Lower lobe of right lung (tissue), 2 donors: ENCODE results near the gene DCST2. TPM values are rescaled to one million over a fixed set of nuclear protein-coding genes. Genes with fewer than 3 reads are reported as not detected.

ENCODE experiments used
- ATAC-seq, 2 donors: fragments of 200-7000 bp; cut with Tn5 transposase; one replicate each; pipeline ENCODE4 v1.9.1; 2020 to 2022; ENCODE audit warnings: mild to moderate bottlenecking in 2 of 2, moderate library complexity in 2 of 2
- DNase-seq: peaks from one replicate; pipeline ENCODE4 v3.0.0-alpha.2; 2020
- H3K27ac ChIP-seq: fragments of 200-600 bp; one replicate; pipeline ENCODE4 v1.8.0; 2022
- H3K27me3 ChIP-seq: fragments of 200-600 bp; one replicate; pipeline ENCODE4 v1.8.0; 2022; ENCODE audit warnings: low read depth
- H3K36me3 ChIP-seq: fragments of 200-600 bp; one replicate; pipeline ENCODE4 v1.8.0; 2022; ENCODE audit warnings: mild to moderate bottlenecking
- H3K4me1 ChIP-seq: fragments of 200-600 bp; one replicate; pipeline ENCODE4 v1.8.0; 2022
- H3K4me3 ChIP-seq: fragments of 200-600 bp; one replicate; pipeline ENCODE4 v1.8.0; 2022; ENCODE audit warnings: mild to moderate bottlenecking
- H3K9me3 ChIP-seq: fragments of 200-600 bp; one replicate; pipeline ENCODE4 v1.8.0; 2022
- intact Hi-C: fragments of 100-400 bp; cut with DNase I; formaldehyde crosslinking; loops from one replicate; pipeline ENCODE4 v1.11.0; 2022
- total RNA-seq: library from RNA; stranded (reverse); fragmentation: NEBNext Ultra II Directional; extraction: Animal tissue kit (Norgen Biotek cat#: 25700); gene quantifications from one replicate; pipeline ENCODE4 v1.2.1, GENCODE V29; 2021
- TF ChIP-seq, protein P1 (sequence below): fragments of 200-600 bp; IDR thresholded peaks from one replicate; pipeline ENCODE4 v1.8.0; 2022; ENCODE audit warnings: antibody characterized with exemption, mild to moderate bottlenecking
- donor health status: DM: no; HTN: yes; CAD: no; lungs with severe emphysema.

Gene DCST2
- total RNA-seq, 1 donor from 2014 or later = 1.4 TPM

DNA sequence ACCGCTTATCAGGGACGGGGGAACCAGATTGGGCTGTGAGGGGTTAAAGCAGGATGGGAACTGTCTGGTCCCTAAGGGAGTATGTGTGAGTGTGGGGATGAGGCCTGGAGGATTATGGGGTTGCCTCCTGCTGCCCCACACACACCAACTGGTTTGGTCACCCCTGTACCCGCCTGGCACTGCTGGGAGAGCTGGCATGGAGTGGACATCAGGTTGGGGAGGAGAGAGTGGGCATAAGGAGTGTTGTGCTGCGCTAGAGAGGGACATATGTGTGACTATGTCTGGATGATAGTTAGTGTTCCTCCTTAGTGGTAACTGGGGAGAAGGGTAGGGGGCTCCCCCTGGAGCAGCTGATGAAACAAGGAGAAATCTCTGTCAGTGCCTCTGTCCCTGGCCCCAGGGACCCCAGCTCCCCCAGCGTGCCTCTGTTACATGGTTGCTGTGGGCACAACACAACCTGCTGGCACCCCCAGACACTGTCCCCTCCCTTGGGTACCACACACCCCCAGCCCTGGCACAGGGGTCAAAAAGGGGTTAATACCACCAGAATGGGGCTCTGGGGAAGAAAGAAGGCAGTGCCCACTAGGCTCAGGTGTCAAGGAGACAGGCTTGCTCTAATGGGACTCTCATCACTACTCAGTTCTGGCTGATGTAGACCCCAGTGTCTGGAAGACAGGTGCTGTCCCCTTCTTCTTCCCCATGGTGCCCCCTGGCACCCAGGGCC, 29.1 kb downstream of the DCST2 start:
- ATAC-seq (no peak), DNase-seq (no peak)
- Histone ChIP-seq H3K36me3 (no peaks in the 10 kb centered on the region), H3K4me1 (peaks cover 62% of the 10 kb centered on the region), H3K27ac (peak overlapping the region; percentile 91), H3K27me3 (no peaks in the 10 kb centered on the region), H3K9me3 (no peaks in the 10 kb centered on the region), H3K4me3 (peak overlapping the region; percentile 97)
- TF ChIP-seq, protein P1, sequence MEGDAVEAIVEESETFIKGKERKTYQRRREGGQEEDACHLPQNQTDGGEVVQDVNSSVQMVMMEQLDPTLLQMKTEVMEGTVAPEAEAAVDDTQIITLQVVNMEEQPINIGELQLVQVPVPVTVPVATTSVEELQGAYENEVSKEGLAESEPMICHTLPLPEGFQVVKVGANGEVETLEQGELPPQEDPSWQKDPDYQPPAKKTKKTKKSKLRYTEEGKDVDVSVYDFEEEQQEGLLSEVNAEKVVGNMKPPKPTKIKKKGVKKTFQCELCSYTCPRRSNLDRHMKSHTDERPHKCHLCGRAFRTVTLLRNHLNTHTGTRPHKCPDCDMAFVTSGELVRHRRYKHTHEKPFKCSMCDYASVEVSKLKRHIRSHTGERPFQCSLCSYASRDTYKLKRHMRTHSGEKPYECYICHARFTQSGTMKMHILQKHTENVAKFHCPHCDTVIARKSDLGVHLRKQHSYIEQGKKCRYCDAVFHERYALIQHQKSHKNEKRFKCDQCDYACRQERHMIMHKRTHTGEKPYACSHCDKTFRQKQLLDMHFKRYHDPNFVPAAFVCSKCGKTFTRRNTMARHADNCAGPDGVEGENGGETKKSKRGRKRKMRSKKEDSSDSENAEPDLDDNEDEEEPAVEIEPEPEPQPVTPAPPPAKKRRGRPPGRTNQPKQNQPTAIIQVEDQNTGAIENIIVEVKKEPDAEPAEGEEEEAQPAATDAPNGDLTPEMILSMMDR = no peak
- intact Hi-C loops = no loop called here

- Histone ChIP-seq H3K27ac (peak overlapping the region; percentile 91), H3K36me3 (no peaks in the 10 kb centered on the region), H3K27me3 (no peaks in the 10 kb centered on the region), H3K9me3 (no peaks in the 10 kb centered on the region), H3K4me1 (peaks cover 62% of the 10 kb centered on the region), H3K4me3 (peak overlapping the region; percentile 97)
- TF ChIP-seq, protein P1 = no peak
- peak; percentile 78 for DNase-seq
- intact Hi-C loops = no loop called here
- ATAC-seq = no peak
Measured at GRCh38 chr1:155003766-155004351, 29.7 kb downstream of the DCST2 start.

DNA sequence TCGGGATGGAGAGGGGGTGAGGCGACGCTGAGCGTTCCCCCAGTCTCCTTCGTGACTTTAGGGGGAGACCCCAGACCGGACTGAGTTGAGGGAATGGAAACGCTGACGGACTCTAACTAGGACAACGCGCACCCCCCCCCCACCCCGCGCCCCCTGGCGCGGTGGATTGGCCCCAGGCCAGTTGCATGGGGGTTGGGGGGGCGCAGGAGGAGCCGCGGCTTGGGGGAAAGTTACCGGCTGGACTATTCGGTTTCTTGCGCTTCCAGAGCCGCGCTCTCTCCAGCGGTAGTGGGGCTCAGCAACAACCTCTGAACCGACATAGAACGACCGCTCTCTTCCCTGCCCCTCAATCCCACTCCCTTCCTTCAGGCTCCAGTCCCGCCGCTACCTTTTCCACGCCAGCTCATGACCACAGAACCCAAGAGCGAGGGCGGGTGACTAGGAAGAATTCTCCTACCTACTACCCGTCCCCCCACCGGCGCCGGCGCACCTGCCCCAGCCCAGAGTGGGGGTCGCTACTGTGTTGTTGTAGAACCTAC, 30.3 kb downstream of the DCST2 start:
- intact Hi-C loops = no loop called here
- H3K4me1 ChIP-seq = peaks cover 60% of the 10 kb centered on the region

DNA sequence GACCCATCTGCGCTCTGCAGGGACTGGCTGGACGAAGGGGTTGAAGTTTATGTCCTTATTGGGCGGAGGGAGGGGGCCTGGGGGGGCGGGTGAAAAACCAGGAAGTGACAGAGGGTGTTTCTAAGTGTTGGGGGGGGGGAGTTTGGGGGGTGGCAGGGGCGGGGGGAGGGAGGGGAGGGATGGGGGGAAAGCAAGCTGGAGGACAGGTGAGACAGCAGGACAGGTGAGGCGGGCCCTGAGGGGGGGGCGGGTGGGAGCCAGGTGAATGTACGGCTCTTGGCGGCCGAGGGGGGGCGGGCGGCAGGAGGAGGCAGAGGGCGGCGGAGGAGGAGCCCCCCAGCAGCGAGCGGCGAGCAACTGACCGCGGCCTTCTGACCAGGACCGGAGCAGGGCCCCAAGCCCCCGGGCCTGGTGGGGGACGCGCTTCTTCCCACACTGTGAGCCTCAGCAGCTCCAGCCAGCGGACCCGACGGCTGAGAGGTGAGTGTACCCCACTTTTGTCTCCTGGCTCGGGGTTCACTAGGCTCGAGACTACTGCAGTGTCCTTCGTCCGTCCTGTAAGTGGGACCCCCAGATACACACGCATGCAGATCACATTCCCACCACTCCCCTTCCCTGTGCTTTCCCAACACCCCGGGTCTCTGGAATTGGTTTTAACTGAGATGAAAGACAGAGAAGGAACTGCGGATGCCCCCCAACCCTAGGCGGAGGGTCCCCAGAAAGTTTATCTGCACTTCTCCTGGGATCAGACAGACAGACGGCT, 30.9 kb downstream of the DCST2 start, which contains the start of gene ZBTB7B:
ZBTB7B (plus strand) TSS at position 339 of the 763 bp plus-strand sequence. CDS start 11,859 bp downstream, outside the sequence.
- peak; percentile 8 to 10 for ATAC-seq

More for the DNA sequence above, 30.3 kb downstream of the DCST2 start:
- H3K9me3 ChIP-seq = no peaks in the 10 kb centered on the region
- H3K27ac ChIP-seq = peak overlapping the region; percentile 91
- no peak for ATAC-seq
- H3K36me3 ChIP-seq = no peaks in the 10 kb centered on the region
- DNase-seq = no peak
- TF ChIP-seq, protein P1 = no peak
- peak overlapping the region; percentile 97 for H3K4me3 ChIP-seq
- H3K27me3 ChIP-seq = no peaks in the 10 kb centered on the region

More for the DNA sequence above, 30.9 kb downstream of the DCST2 start, which contains the start of gene ZBTB7B:
- Histone ChIP-seq H3K27me3 (no peaks in the 10 kb centered on the region), H3K4me1 (peaks cover 59% of the 10 kb centered on the region), H3K27ac (peak within 1 kb of the TSS; percentile 91), H3K36me3 (no peaks in the 10 kb centered on the region), H3K4me3 (peak within 1 kb of the TSS; percentile 97), H3K9me3 (no peaks in the 10 kb centered on the region)
- intact Hi-C loops = no loop called here
- TF ChIP-seq, protein P1 = no peak
- DNase-seq = peak; percentile 80
